Activated CD8-positive, alpha-beta memory T cell treated with anti-CD3 and anti-CD28 coated beads for 36 hours (primary cell): Measurements from ENCODE around the gene TMEM9B. TPM values are rescaled to one million over a fixed set of nuclear protein-coding genes. Genes with fewer than 3 reads are reported as not detected.
"Not testable (repeated sequence)": the region's sequence is repeated elsewhere in the genome, so short reads cannot be mapped to it uniquely, and the experiment has no call there.

Experiments
- CTCF ChIA-PET: fragments of 350-600 bp; sonication (Branson Sonifier 250); formaldehyde crosslinking; loops from one replicate; lab custom pipeline; 2021; ENCODE audit warnings: antibody characterized with exemption; lab: Charles Lee
- POLR2A ChIA-PET: fragments of 350-600 bp; sonication (Branson Sonifier 250); formaldehyde crosslinking; loops from one replicate; lab custom pipeline; 2021; ENCODE audit warnings: antibody characterized with exemption; lab: Charles Lee
- total RNA-seq, 2 experiments: library from RNA; stranded (reverse); gene quantifications; one replicate each; pipeline ENCODE4 v1.2.3, GENCODE V29; 2021

The TMEM9B gene
- total RNA-seq, 2 experiments from 2014 or later: 24.5 to 25.2 TPM

DNA sequence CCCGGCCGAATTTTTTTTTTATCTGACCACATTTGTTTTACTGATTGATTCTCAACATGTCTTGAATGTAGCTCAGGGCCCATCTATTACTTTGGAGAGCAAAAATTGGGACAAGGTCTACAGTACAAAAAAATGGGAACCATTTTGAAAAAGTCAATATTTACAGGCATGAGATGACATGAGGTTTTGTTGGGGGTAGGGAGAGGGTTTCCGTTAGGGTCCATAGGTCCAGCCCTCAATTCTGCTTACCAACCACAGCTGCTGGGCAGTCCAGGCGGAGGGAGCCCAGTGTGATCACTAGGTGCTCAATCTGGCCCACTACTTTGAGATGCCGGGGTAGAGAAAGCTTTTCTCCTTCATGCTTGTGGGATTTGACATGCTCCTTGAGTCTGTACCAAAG lies 21.2 kb upstream of the TMEM9B start:
- CTCF ChIA-PET: interaction anchor here (0.7 kb wide), 1 partner anchor 40 kb away, joined by 4 read pairs; no protein-coding TSS in a partner anchor
- POLR2A ChIA-PET: no interaction called here

DNA sequence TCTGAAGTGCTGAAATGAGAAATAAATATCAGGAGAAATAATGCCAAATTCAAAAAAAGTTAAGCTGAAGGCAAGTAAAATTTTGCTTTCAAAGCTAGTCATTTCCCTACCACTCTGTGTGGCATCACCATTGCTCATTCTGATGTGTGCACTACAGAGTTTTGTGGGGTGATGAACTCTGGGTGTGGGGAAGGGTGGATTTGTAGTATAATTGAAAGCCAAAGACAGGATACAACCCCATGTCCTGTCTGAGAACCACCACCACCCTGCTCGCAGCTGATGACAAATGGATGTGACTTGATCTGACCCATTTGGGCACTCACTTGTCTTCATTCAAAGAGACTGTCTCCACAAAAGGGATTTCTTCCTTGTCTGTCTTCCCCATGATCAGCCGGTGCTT lies 19.3 kb upstream of the TMEM9B start:
- ChIA-PET CTCF (interaction anchor here (0.7 kb wide), 1 partner anchor 17 kb away, joined by 3 read pairs; no protein-coding TSS in a partner anchor), POLR2A (no interaction called here)

- POLR2A ChIA-PET: no interaction called here
- CTCF ChIA-PET: no interaction called here
These were observed 16.2 kb upstream of the TMEM9B start for GRCh38 chr11:8980485-8980884.

DNA sequence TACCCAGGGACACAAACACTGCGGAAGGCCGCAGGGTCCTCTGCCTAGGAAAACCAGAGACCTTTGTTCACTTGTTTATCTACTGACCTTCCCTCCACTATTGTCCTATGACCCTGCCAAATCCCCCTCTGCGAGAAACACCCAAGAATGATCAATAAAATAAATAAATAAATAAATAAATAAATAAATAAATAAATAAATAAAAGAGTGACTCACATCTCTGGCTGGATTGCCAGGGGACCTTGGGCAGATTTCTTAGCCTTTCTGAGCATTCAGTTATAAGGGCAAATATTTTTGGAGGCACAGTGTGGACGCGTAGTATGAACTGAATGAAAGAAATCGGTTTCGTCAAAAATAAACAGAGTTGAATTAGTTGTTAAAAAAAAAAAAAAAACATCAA lies 15.1 kb upstream of the TMEM9B start:
- POLR2A ChIA-PET, CTCF ChIA-PET: not testable (repeated sequence)

DNA sequence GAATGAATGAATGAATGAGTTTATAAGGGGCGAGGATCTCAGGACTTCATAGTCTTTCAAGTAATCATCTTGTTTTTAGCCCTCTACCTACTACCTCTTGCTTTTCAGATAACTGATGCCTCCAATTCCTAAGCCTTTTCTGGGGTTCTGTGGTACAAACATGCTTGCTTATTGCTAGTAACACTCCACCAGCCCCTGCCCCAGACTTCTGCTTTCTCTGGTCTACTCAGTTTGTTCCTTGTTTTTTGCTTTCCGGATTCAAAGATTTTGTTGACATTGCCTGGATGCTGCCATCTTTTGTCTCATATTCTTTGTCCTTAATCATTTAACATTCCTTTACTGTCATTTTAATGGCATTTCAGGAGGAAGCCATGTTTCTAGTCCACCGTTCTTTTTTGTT lies 8.9 kb upstream of the TMEM9B start:
- POLR2A ChIA-PET: no interaction called here
- CTCF ChIA-PET: no interaction called here

GRCh38 chr11:8971924-8972316 lies 7.7 kb upstream of the TMEM9B start:
- POLR2A ChIA-PET: no interaction called here

GRCh38 chr11:8971196-8971923 lies 7.1 kb upstream of the TMEM9B start:
- CTCF ChIA-PET: no interaction called here
- POLR2A ChIA-PET: no interaction called here

More at GRCh38 chr11:8971924-8972316, 7.7 kb upstream of the TMEM9B start:
- CTCF ChIA-PET: interaction anchor here (0.6 kb wide), 1 partner anchor 60 kb away, joined by 3 read pairs; no protein-coding TSS in a partner anchor

- ChIA-PET POLR2A (no interaction called here), CTCF (no interaction called here)
These were observed 2.9 kb upstream of the TMEM9B start for GRCh38 chr11:8967184-8967583.

- POLR2A ChIA-PET: interaction anchor here (0.7 to 2.1 kb wide), 7 partner anchors 40 to 610 kb away, joined by 3 to 16 read pairs (median 3); partner anchors contain the start of genes AKIP1, NRIP3 and WEE1
- CTCF ChIA-PET: interaction anchor here (1.0 to 1.7 kb wide), 4 partner anchors 10 to 53 kb away, joined by 4 to 6 read pairs (median 4); partner anchors contain the start of gene AKIP1
These were observed 496 bp downstream of the TMEM9B start for GRCh38 chr11:8963569-8964323.

- POLR2A ChIA-PET: interaction anchor here (0.6 to 1.2 kb wide), 2 partner anchors 51 to 279 kb away, joined by 3 to 6 read pairs; no protein-coding TSS in a partner anchor
These were observed 1.4 kb downstream of the TMEM9B start for GRCh38 chr11:8962841-8963240.

DNA sequence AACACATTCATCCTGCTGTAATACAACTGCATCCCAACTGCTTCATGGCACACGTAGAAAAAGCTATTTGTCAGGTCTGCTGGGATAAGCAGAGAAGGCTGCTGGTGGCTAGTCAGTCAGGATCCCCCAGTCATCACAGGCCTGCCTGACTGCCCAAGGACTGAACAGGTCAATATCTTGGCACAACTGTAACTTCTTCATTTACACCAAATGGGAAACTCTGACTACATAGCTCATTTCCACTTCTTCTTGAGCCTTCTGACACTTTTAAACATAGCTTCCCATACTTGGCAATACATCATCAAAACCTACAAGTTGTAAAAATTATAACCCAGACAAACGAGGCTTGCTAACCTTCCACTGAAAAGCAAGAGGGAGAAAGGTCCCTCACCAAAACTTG lies 2.8 kb downstream of the TMEM9B start:
- ChIA-PET CTCF (no interaction called here), POLR2A (interaction anchor here (0.6 kb wide), 1 partner anchor 49 kb away, joined by 3 read pairs; no protein-coding TSS in a partner anchor)

More at GRCh38 chr11:8962841-8963240, 1.4 kb downstream of the TMEM9B start:
- CTCF ChIA-PET: no interaction called here

- POLR2A ChIA-PET: interaction anchor here (1.0 kb wide), 1 partner anchor 271 kb away, joined by 4 read pairs; no protein-coding TSS in a partner anchor
- CTCF ChIA-PET: interaction anchor here (0.6 to 2.6 kb wide), 10 partner anchors 24 to 500 kb away, joined by 3 to 14 read pairs (median 4); partner anchors contain the start of gene AKIP1
These were observed 4.6 kb downstream of the TMEM9B start for GRCh38 chr11:8959546-8960166.

DNA sequence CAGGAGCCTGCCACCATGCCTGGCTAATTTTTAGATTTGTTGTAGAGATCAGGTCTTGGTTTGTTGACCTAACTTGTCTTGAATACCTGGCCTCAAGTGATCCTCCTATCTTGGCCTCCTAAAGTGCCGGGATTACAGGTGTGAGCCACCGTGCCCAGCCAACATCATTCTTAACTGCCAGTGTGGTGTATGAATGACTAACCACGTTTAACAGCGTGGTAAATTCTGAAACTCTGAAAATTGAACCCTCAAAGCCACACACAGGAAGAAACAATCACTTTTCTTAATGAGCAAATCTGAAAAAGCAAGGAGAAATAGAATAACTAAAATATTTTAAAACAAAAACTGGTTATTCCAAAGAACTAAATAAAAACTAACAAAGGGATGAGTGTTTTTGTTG lies 7.4 kb downstream of the TMEM9B start:
- ChIA-PET CTCF (interaction anchor here (0.9 kb wide), 1 partner anchor 198 kb away, joined by 3 read pairs; no protein-coding TSS in a partner anchor), POLR2A (no interaction called here)

GRCh38 chr11:8948886-8949285 lies 15.4 kb downstream of the TMEM9B start:
- CTCF ChIA-PET: no interaction called here
- POLR2A ChIA-PET: no interaction called here

DNA sequence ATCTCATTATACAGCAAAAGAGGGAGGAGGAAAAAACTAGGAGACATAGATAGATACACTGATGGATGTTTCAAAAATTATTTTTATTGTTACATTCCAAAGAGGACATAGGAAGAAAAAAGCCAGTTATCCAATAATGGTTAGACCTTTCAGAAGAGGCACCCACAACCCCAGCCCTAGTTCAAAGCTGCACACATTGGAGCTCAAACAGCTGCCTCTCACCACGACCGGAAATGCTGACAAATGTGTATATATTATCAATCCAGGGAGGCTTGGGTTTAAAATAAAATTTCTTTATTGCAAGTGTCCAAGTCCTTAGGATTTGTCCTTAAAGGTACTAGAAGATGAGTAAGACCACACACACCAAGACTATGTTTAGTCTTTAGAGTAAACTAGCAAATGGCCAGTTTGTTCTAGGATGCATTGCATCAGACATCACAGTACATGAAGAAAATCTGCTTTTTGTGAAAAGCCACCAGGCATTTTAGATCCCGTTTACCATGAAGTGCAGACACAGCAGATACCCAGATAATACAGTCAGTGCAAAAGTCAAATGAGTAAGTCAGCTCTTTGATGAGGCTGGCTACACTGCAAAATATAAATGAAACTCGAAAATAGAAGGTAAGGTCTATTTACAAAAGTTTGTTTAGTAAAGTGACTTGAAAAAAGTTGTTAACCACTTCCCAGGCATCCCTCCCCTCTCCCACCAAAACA lies 16.9 kb downstream of the TMEM9B start:
- CTCF ChIA-PET: interaction anchor here (0.6 kb wide), 1 partner anchor 10 kb away, joined by 3 read pairs; no protein-coding TSS in a partner anchor
- POLR2A ChIA-PET: no interaction called here

DNA sequence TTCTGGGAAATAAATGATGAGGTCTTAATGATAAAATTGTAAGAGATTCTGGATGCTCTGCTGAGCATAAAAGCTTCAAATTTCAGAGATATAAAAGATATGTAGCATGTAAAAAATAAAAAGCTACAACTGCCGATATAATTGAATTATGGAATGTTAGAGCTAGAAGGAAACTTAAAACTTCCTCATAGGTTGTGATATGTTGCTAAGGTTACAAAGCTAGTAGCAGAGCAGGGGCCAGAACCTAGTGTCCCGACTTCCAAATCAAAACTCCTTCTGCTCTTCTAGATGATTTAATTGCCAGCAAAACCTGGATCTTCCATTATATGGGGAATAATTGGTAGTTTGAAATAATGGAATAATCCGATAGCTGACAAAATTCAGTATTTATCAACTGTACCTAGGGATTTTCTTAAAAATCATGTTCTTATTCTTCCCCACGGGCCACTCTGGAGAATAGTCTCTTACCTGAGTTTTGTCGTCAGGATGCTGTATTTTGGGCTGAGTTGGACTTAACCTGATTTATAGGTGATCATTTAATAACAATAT lies 21.6 kb downstream of the TMEM9B start, which contains the start of gene ASCL3:
Gene ASCL3 (minus strand): TSS at position 499 of the 549 bp plus-strand sequence. CDS start 4,855 bp downstream, outside the sequence.
- POLR2A ChIA-PET: no interaction called here
- CTCF ChIA-PET: no interaction called here

- CTCF ChIA-PET: no interaction called here
- POLR2A ChIA-PET: no interaction called here
These were observed 22.7 kb downstream of the TMEM9B start for GRCh38 chr11:8941341-8942103.

DNA sequence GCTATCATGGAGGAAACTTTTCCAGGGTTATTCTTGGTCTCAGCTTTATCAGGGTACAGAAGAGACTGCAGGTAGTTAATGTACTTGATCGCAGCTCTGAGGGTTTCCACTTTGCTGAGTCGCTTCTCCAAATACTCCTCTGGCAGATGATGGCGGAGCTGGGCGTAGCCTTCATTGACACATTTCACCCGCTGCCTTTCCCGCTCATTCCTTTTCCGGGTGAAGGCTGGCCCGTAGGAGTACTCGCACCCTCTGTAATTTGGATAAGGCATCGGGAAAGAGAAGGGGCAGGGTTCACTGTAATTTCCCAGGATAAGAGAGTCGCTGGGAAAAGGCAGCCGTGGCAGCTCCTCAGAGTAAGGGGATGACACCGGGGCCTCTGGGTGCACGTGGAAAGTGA lies 26.6 kb downstream of the TMEM9B start:
- POLR2A ChIA-PET: no interaction called here

More for the DNA sequence above, 26.6 kb downstream of the TMEM9B start:
- CTCF ChIA-PET: no interaction called here
